HEK293 (cell line): Measurements from ENCODE around the gene AP2A1.

Experiments
- CTCF ChIA-PET: fragments of 350-600 bp; formaldehyde crosslinking; extraction: SDS; loops from one replicate; lab custom pipeline; 2021; ENCODE audit warnings: antibody characterized with exemption; lab: Yijun Ruan, JAX
- POLR2A ChIA-PET: fragments of 300-600 bp; formaldehyde crosslinking; extraction: SDS; loops from one replicate; lab custom pipeline; 2020; ENCODE audit warnings: antibody characterized with exemption, inconsistent platforms; lab: Yijun Ruan, JAX
- H3K27ac ChIP-seq: fragments of 200-500 bp; sonication (Bioruptor generic); 2 replicates; pipeline ENCODE4 v1.5.1; 2014; ENCODE audit warnings: low read depth, low read length, control low read depth, inconsistent platforms; ENCODE audit errors: extremely low read depth
- H3K36me3 ChIP-seq, 2 experiments: fragments of 200-500 bp in 1 of 2; sonication (Bioruptor generic) in 1 of 2; 1 replicate in 1 of 2; 2 replicates in 1 of 2; pipeline ENCODE4 v1.5.1; 2014 to 2017; ENCODE audit warnings: inconsistent platforms in 2 of 2, low read length in 2 of 2; ENCODE audit not compliant: control insufficient read depth in 2 of 2, insufficient read depth in 1 of 2
- H3K4me1 ChIP-seq: fragments of 200-500 bp; sonication (Bioruptor generic); 2 replicates; pipeline ENCODE4 v1.5.1; 2014; ENCODE audit warnings: mild to moderate bottlenecking, low read length, inconsistent platforms; ENCODE audit not compliant: control insufficient read depth, insufficient read depth
- H3K4me3 ChIP-seq: 2 replicates; pipeline ENCODE4 v1.5.1; 2011; ENCODE audit warnings: low read depth, mild to moderate bottlenecking, control low read depth, low read length, moderate library complexity
- H3K9me3 ChIP-seq: fragments of 200-500 bp; sonication (Bioruptor generic); 2 replicates; pipeline ENCODE4 v1.5.1; 2014; ENCODE audit warnings: low read depth, low read length, inconsistent platforms; ENCODE audit not compliant: control insufficient read depth, insufficient read depth
- CTCF ChIP-seq: fragments of 450-650 bp; formaldehyde crosslinking; IDR thresholded peaks from 2 replicates; pipeline ENCODE4 v1.5.1; 2016; ENCODE audit warnings: missing biosample characterization, missing genetic modification characterization
- FEZF1 ChIP-seq: fragments of 450-650 bp; formaldehyde crosslinking; IDR thresholded peaks from 2 replicates; pipeline ENCODE4 v1.5.1; 2016; ENCODE audit warnings: missing biosample characterization, missing genetic modification characterization
- MEIS1 ChIP-seq: sonication (generic); formaldehyde crosslinking; IDR thresholded peaks from 2 replicates; pipeline ENCODE4 v1.8.1; 2022; ENCODE audit warnings: missing genetic modification reagents, mild to moderate bottlenecking, borderline replicate concordance
- ZBTB17 ChIP-seq: fragments of 450-650 bp; formaldehyde crosslinking; IDR thresholded peaks from 2 replicates; pipeline ENCODE4 v1.5.1; 2016; ENCODE audit warnings: missing biosample characterization, missing genetic modification characterization
- ZFP37 ChIP-seq: fragments of 450-650 bp; formaldehyde crosslinking; IDR thresholded peaks from 2 replicates; pipeline ENCODE4 v1.5.1; 2016; ENCODE audit warnings: missing biosample characterization, missing genetic modification characterization
- ZNF155 ChIP-seq: fragments of 450-650 bp; formaldehyde crosslinking; IDR thresholded peaks from 2 replicates; pipeline ENCODE4 v1.5.1; 2016; ENCODE audit warnings: missing biosample characterization, missing genetic modification characterization
- ZNF214 ChIP-seq: fragments of 450-650 bp; formaldehyde crosslinking; IDR thresholded peaks from 2 replicates; pipeline ENCODE4 v1.5.1; 2017; ENCODE audit warnings: missing biosample characterization, mild to moderate bottlenecking, missing genetic modification characterization, borderline replicate concordance
- ZNF266 ChIP-seq: fragments of 450-650 bp; formaldehyde crosslinking; IDR thresholded peaks from 2 replicates; pipeline ENCODE4 v1.5.1; 2016; ENCODE audit warnings: missing biosample characterization, missing genetic modification characterization, low read depth
- ZNF366 ChIP-seq: fragments of 450-650 bp; formaldehyde crosslinking; conservative IDR thresholded peaks from 2 replicates; pipeline ENCODE4 v1.5.1; 2016; ENCODE audit warnings: missing biosample characterization, missing genetic modification characterization
- ZNF37A ChIP-seq: fragments of 450-650 bp; IDR thresholded peaks from 2 replicates; pipeline ENCODE4 v1.5.1; 2018; ENCODE audit warnings: missing biosample characterization, missing genetic modification characterization
- ZNF488 ChIP-seq: fragments of 450-650 bp; formaldehyde crosslinking; IDR thresholded peaks from 2 replicates; pipeline ENCODE4 v1.5.1; 2016; ENCODE audit warnings: missing biosample characterization, missing genetic modification characterization
- ZNF501 ChIP-seq: fragments of 450-650 bp; formaldehyde crosslinking; IDR thresholded peaks from 2 replicates; pipeline ENCODE4 v1.5.1; 2016; ENCODE audit warnings: missing biosample characterization, missing genetic modification characterization
- ZNF610 ChIP-seq: fragments of 450-650 bp; formaldehyde crosslinking; IDR thresholded peaks from 2 replicates; pipeline ENCODE4 v1.5.1; 2016; ENCODE audit warnings: missing biosample characterization, missing genetic modification characterization, borderline replicate concordance
- ZNF629 ChIP-seq: fragments of 450-650 bp; formaldehyde crosslinking; IDR thresholded peaks from 2 replicates; pipeline ENCODE4 v1.5.1; 2017; ENCODE audit warnings: missing biosample characterization, missing genetic modification characterization
- ZNF677 ChIP-seq: fragments of 450-650 bp; IDR thresholded peaks from 2 replicates; pipeline ENCODE4 v1.5.0; 2018; ENCODE audit warnings: missing biosample characterization, mild to moderate bottlenecking, missing genetic modification characterization, moderate library complexity
- TF ChIP-seq, protein P1 (sequence below): fragments of 450-650 bp; formaldehyde crosslinking; IDR thresholded peaks from 2 replicates; pipeline ENCODE4 v1.5.1; 2016; ENCODE audit warnings: missing biosample characterization, missing genetic modification characterization
- TF ChIP-seq, protein P2 (sequence below): fragments of 450-650 bp; formaldehyde crosslinking; IDR thresholded peaks from 2 replicates; pipeline ENCODE4 v1.5.1; 2016; ENCODE audit warnings: missing biosample characterization, missing genetic modification characterization, low read depth
- TF ChIP-seq, protein P3 (sequence below): fragments of 450-650 bp; formaldehyde crosslinking; IDR thresholded peaks from 2 replicates; pipeline ENCODE4 v1.5.1; 2016; ENCODE audit warnings: missing biosample characterization, missing genetic modification characterization

The AP2A1 gene

DNA sequence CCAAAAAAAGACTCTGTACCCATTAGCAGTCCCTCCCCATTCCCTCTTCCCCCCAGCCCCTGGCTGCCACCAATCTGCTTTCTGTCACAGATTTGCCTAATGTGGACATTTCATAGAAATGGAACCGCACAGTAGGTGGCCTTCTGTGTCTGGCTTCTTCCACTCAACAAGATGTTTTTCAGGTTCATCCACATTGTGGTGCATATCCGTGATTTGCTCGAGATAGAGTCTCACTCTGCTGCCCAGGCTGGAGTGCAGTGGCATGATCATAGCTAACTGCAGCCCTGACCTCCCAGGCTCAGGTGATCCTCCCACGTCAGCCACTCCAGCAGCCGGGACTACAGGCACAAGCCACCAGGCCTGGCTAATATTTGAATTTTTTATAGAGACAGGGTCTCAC, 20.9 kb downstream of the AP2A1 start:
- H3K9me3 ChIP-seq, result no peaks in the 10 kb centered on the region
- ChIA-PET POLR2A (interaction anchor here (0.6 kb wide), 1 partner anchor 21 kb away, joined by 7 read pairs; no protein-coding TSS in a partner anchor), CTCF (interaction anchor here (0.7 kb wide), 1 partner anchor 411 kb away, joined by 3 read pairs; no protein-coding TSS in a partner anchor)
- no peak overlapping the region for H3K27ac ChIP-seq
- H3K36me3 ChIP-seq, result peaks cover 33 to 69% of the 10 kb centered on the region in 2 experiments; a peak in 2 of 3 replicates
- no peak overlapping the region for H3K4me3 ChIP-seq
- TF ChIP-seq MEIS1 (CRISPR knock-in tag) (no peak), ZNF677 (tag by site-specific recombination) (no peak), ZNF610 (no peak), ZBTB17 (tag by site-specific recombination) (no peak), CTCF (no peak), ZNF501 (tag by site-specific recombination) (no peak), ZNF488 (tag by site-specific recombination) (no peak), ZNF37A (tag by site-specific recombination) (no peak), ZNF155 (tag by site-specific recombination) (no peak), ZNF266 (tag by site-specific recombination) (no peak), ZNF629 (tag by site-specific recombination) (no peak), FEZF1 (tag by site-specific recombination) (no peak), ZNF214 (tag by site-specific recombination) (no peak), ZNF366 (no peak), ZFP37 (tag by site-specific recombination) (no peak)
- TF ChIP-seq, protein P1, sequence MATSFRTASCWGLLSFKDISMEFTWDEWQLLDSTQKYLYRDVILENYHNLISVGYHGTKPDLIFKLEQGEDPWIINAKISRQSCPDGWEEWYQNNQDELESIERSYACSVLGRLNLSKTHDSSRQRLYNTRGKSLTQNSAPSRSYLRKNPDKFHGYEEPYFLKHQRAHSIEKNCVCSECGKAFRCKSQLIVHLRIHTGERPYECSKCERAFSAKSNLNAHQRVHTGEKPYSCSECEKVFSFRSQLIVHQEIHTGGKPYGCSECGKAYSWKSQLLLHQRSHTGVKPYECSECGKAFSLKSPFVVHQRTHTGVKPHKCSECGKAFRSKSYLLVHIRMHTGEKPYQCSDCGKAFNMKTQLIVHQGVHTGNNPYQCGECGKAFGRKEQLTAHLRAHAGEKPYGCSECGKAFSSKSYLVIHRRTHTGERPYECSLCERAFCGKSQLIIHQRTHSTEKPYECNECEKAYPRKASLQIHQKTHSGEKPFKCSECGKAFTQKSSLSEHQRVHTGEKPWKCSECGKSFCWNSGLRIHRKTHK (tag by site-specific recombination), result no peak
- TF ChIP-seq, protein P2, sequence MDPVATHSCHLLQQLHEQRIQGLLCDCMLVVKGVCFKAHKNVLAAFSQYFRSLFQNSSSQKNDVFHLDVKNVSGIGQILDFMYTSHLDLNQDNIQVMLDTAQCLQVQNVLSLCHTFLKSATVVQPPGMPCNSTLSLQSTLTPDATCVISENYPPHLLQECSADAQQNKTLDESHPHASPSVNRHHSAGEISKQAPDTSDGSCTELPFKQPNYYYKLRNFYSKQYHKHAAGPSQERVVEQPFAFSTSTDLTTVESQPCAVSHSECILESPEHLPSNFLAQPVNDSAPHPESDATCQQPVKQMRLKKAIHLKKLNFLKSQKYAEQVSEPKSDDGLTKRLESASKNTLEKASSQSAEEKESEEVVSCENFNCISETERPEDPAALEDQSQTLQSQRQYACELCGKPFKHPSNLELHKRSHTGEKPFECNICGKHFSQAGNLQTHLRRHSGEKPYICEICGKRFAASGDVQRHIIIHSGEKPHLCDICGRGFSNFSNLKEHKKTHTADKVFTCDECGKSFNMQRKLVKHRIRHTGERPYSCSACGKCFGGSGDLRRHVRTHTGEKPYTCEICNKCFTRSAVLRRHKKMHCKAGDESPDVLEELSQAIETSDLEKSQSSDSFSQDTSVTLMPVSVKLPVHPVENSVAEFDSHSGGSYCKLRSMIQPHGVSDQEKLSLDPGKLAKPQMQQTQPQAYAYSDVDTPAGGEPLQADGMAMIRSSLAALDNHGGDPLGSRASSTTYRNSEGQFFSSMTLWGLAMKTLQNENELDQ, result no peak
- TF ChIP-seq, protein P3, sequence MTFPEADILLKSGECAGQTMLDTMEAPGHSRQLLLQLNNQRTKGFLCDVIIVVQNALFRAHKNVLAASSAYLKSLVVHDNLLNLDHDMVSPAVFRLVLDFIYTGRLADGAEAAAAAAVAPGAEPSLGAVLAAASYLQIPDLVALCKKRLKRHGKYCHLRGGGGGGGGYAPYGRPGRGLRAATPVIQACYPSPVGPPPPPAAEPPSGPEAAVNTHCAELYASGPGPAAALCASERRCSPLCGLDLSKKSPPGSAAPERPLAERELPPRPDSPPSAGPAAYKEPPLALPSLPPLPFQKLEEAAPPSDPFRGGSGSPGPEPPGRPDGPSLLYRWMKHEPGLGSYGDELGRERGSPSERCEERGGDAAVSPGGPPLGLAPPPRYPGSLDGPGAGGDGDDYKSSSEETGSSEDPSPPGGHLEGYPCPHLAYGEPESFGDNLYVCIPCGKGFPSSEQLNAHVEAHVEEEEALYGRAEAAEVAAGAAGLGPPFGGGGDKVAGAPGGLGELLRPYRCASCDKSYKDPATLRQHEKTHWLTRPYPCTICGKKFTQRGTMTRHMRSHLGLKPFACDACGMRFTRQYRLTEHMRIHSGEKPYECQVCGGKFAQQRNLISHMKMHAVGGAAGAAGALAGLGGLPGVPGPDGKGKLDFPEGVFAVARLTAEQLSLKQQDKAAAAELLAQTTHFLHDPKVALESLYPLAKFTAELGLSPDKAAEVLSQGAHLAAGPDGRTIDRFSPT (tag by site-specific recombination), result no peak
- H3K4me1 ChIP-seq, result no peaks in the 10 kb centered on the region
